ENCODE data around the gene TRAF3.
"Not testable (repeated sequence)": the region's sequence is repeated elsewhere in the genome, so short reads cannot be mapped to it uniquely, and the experiment has no call there.

The TRAF3 gene

GRCh38 chr14:102833341-102833740, 56.1 kb downstream of the TRAF3 start:
- no peak for DNase-seq (ENCODE audit: low read depth)
- no peak overlapping the region for H3K4me3 ChIP-seq (ENCODE audit: control insufficient read depth, low read depth, low read length)
- TF ChIP-seq CTCF (IDR thresholded peaks at IDR 0.05; ENCODE audit: control insufficient read depth, insufficient read depth, low read depth, low read length, missing control alignments): no peak

DNA sequence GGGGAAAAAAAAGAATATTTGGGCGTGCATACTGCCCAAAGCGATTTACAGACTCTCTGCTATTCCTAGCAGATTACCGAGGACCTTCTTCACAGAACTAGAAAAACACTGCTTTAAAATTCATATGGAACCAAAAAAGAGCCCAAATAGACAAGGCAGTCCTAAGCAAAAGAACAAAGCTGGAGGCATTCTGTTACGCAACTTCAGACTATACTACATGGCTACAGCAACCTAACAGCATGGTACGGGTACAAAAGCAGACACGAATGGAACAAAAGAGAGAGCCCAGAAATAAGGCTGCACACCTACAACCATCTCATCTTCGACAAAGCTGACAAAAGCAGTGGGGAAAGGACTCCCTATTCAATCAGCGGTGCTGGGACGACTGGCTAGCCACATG, 56.7 kb downstream of the TRAF3 start:
- no peak for DNase-seq (ENCODE audit: low read depth)
- no peak for TF ChIP-seq CTCF (IDR thresholded peaks at IDR 0.05; ENCODE audit: control insufficient read depth, insufficient read depth, low read depth, low read length, missing control alignments)
- H3K4me3 ChIP-seq (ENCODE audit: control insufficient read depth, low read depth, low read length): no peak overlapping the region

- no peak overlapping the region for H3K4me3 ChIP-seq (ENCODE audit: control insufficient read depth, low read depth, low read length)
- no peak for DNase-seq (ENCODE audit: low read depth)
- no peak for TF ChIP-seq CTCF (IDR thresholded peaks at IDR 0.05; ENCODE audit: control insufficient read depth, insufficient read depth, low read depth, low read length, missing control alignments)
Measured at GRCh38 chr14:102835959-102836358, 58.7 kb downstream of the TRAF3 start.

DNA sequence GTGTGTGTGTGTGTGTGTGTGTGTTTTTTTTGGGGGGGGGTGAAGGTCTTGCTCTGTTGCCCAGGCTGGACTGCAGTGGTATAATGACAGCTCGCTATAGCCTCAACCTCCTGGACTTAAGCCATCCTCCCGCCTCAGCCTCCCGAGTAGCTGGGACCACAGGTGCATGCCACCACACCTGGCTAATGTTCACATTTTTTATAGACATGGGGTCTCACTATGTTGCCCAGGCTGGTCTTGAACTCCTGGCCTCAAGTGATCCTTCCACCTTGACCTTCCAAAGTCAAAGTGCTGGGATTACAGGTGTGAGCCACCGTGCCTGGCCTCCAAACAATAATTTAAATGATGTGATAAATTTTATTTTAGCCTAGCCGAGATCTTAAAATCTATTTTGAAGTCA, 59.9 kb downstream of the TRAF3 start:
- H3K4me3 ChIP-seq (ENCODE audit: control insufficient read depth, low read depth, low read length); DNase-seq (ENCODE audit: low read depth): not testable (repeated sequence)

GRCh38 chr14:102838501-102838900, 61.3 kb downstream of the TRAF3 start:
- no peak for TF ChIP-seq CTCF (IDR thresholded peaks at IDR 0.05; ENCODE audit: control insufficient read depth, insufficient read depth, low read depth, low read length, missing control alignments)
- no peak for DNase-seq (ENCODE audit: low read depth)
- no peak overlapping the region for H3K4me3 ChIP-seq (ENCODE audit: control insufficient read depth, low read depth, low read length)

- no peak for DNase-seq (ENCODE audit: low read depth)
Measured at GRCh38 chr14:102840115-102840514, 62.9 kb downstream of the TRAF3 start.

More at GRCh38 chr14:102840115-102840514, 62.9 kb downstream of the TRAF3 start:
- no peak overlapping the region for H3K4me3 ChIP-seq (ENCODE audit: control insufficient read depth, low read depth, low read length)
- no peak for TF ChIP-seq CTCF (IDR thresholded peaks at IDR 0.05; ENCODE audit: control insufficient read depth, insufficient read depth, low read depth, low read length, missing control alignments)

Measured in AG09309 (cell line).